Endodermal cell (in vitro differentiated cells): Measurements from ENCODE around the gene RUNX2. TPM values are rescaled to one million over a fixed set of nuclear protein-coding genes. Genes with fewer than 3 reads are reported as not detected.

ENCODE experiments used
- DNase-seq: peaks from one replicate; pipeline ENCODE4 v3.0.0-alpha.2; 2017
- H3K27ac ChIP-seq: 2 replicates; pipeline ENCODE4 v1.5.1; 2013; ENCODE audit warnings: mild to moderate bottlenecking, low read depth, low read length, moderate library complexity
- H3K27me3 ChIP-seq: 2 replicates; pipeline ENCODE4 v1.6.1; 2013; ENCODE audit warnings: mild to moderate bottlenecking, low read length, moderate library complexity; ENCODE audit not compliant: insufficient read depth, control insufficient read depth, poor library complexity, severe bottlenecking
- H3K36me3 ChIP-seq: 2 replicates; pipeline ENCODE4 v1.7.0; 2013; ENCODE audit warnings: mild to moderate bottlenecking, low read length, moderate library complexity; ENCODE audit not compliant: control insufficient read depth, insufficient read depth
- H3K4me1 ChIP-seq: one replicate; pipeline ENCODE4 v1.7.0; 2013; ENCODE audit warnings: low read length; ENCODE audit not compliant: control insufficient read depth, insufficient read depth
- H3K4me3 ChIP-seq: 2 replicates; pipeline ENCODE4 v1.5.1; 2013; ENCODE audit warnings: mild to moderate bottlenecking, low read length, moderate library complexity
- H3K9ac ChIP-seq: 2 replicates; pipeline ENCODE4 v1.6.1; 2013; ENCODE audit warnings: mild to moderate bottlenecking, low read length, moderate library complexity; ENCODE audit not compliant: poor library complexity, severe bottlenecking; ENCODE audit errors: extremely low read depth
- H3K9me3 ChIP-seq: 2 replicates; pipeline ENCODE4 v1.6.1; 2013; ENCODE audit warnings: mild to moderate bottlenecking, low read length, moderate library complexity; ENCODE audit not compliant: control insufficient read depth
- H3K27ac Mint-ChIP-seq: 2 replicates; pipeline ENCODE4 v1.8.0; 2020; ENCODE audit warnings: mixed read lengths
- H3K27me3 Mint-ChIP-seq: 2 replicates; pipeline ENCODE4 v1.8.0; 2021; ENCODE audit warnings: mild to moderate bottlenecking, mixed read lengths; ENCODE audit not compliant: insufficient read depth
- H3K36me3 Mint-ChIP-seq: 2 replicates; pipeline ENCODE4 v1.8.0; 2020; ENCODE audit warnings: low read depth, mixed read lengths
- H3K4me1 Mint-ChIP-seq: 2 replicates; pipeline ENCODE4 v1.8.0; 2020; ENCODE audit warnings: mixed read lengths
- H3K4me3 Mint-ChIP-seq: 2 replicates; pipeline ENCODE4 v1.8.0; 2020; ENCODE audit warnings: mild to moderate bottlenecking, moderate library complexity, mixed read lengths
- H3K9me3 Mint-ChIP-seq: 2 replicates; pipeline ENCODE4 v1.8.0; 2020; ENCODE audit warnings: mild to moderate bottlenecking, mixed read lengths
- CTCF ChIP-seq: fragments of 200-600 bp; sonication (generic); conservative IDR thresholded peaks from 2 replicates; pipeline ENCODE4 v1.5.0; 2021; ENCODE audit warnings: antibody characterized with exemption, mild to moderate bottlenecking
- WGBS, 2 experiments: methylation state at CpG; one replicate each; pipeline versions ENCODE4 v1.1.5 to v1.1.7; 2013; ENCODE audit warnings: missing lambda C conversion rate in 2 of 2, mixed read lengths in 1 of 2; ENCODE audit not compliant: insufficient coverage in 1 of 2, insufficient read length in 1 of 2; 5-methylcytosine and 5-hydroxymethylcytosine counted together
- total RNA-seq, 2 donors: library from RNA; stranded (reverse); fragmentation: NEBNext Ultra II Directional in 1 of 2; extraction: Animal tissue kit (Norgen Biotek cat#: 25700) in 1 of 2; gene quantifications; 2 replicates in 1 of 2; 3 replicates in 1 of 2; pipeline ENCODE4 v1.2.1, GENCODE V29; 2021

Gene RUNX2
- total RNA-seq, 2 donors from 2014 or later: 0.18 to 0.26 TPM

GRCh38 chr6:45477278-45477677, 149.1 kb downstream of the RUNX2 start:
- H3K4me3 ChIP-seq: no peak overlapping the region
- H3K9me3 ChIP-seq: no peaks in the 10 kb centered on the region
- Mint-ChIP-seq H3K9me3 (no peaks in the 10 kb centered on the region), H3K4me3 (no peak overlapping the region), H3K27ac (no peak overlapping the region), H3K4me1 (peaks cover 3% of the 10 kb centered on the region), H3K36me3 (no peaks in the 10 kb centered on the region), H3K27me3 (peaks cover 2% of the 10 kb centered on the region)
- no peak for TF ChIP-seq CTCF
- WGBS, 2 experiments: 93% methylated on average over 1 to 2 of the region's 2 CpGs
- no peak for DNase-seq
- H3K9ac ChIP-seq: no peak overlapping the region
- no peaks in the 10 kb centered on the region for H3K27me3 ChIP-seq
- no peaks in the 10 kb centered on the region for H3K4me1 ChIP-seq
- no peak overlapping the region for H3K27ac ChIP-seq
- no peaks in the 10 kb centered on the region for H3K36me3 ChIP-seq

- H3K9me3 Mint-ChIP-seq: no peaks in the 10 kb centered on the region
- H3K4me1 Mint-ChIP-seq: peaks cover 3% of the 10 kb centered on the region
- no peak for DNase-seq
- H3K27me3 Mint-ChIP-seq: peaks cover 2% of the 10 kb centered on the region
- no peak overlapping the region for H3K4me3 Mint-ChIP-seq
- H3K4me1 ChIP-seq: no peaks in the 10 kb centered on the region
- no peak overlapping the region for H3K27ac ChIP-seq
- no peak for TF ChIP-seq CTCF
- H3K9me3 ChIP-seq: no peaks in the 10 kb centered on the region
- no peak overlapping the region for H3K4me3 ChIP-seq
- H3K36me3 ChIP-seq: no peaks in the 10 kb centered on the region
- no peaks in the 10 kb centered on the region for H3K27me3 ChIP-seq
- WGBS, 2 experiments: 88 to 94% methylated on average over 2 to 3 of the region's 3 CpGs
- no peak overlapping the region for H3K9ac ChIP-seq
- H3K36me3 Mint-ChIP-seq: no peaks in the 10 kb centered on the region
- H3K27ac Mint-ChIP-seq: no peak overlapping the region
These were observed 149.7 kb downstream of the RUNX2 start for GRCh38 chr6:45477790-45478189.

- DNase-seq: no peak
- no peaks in the 10 kb centered on the region for H3K9me3 ChIP-seq
- Mint-ChIP-seq H3K4me3 (no peak overlapping the region), H3K36me3 (no peaks in the 10 kb centered on the region), H3K27ac (no peak overlapping the region), H3K4me1 (peaks cover 3% of the 10 kb centered on the region), H3K9me3 (no peaks in the 10 kb centered on the region), H3K27me3 (peaks cover 2% of the 10 kb centered on the region)
- WGBS, 2 experiments: 67 to 90% methylated on average over 1 to 2 of the region's 2 CpGs
- H3K9ac ChIP-seq: no peak overlapping the region
- no peaks in the 10 kb centered on the region for H3K4me1 ChIP-seq
- no peak overlapping the region for H3K4me3 ChIP-seq
- no peak for TF ChIP-seq CTCF
- no peaks in the 10 kb centered on the region for H3K36me3 ChIP-seq
- H3K27ac ChIP-seq: no peak overlapping the region
- H3K27me3 ChIP-seq: no peaks in the 10 kb centered on the region
These were observed 150.1 kb downstream of the RUNX2 start for GRCh38 chr6:45478240-45478639.
